Right atrium auricular region (tissue), 2 donors: ENCODE data around the gene PIGT. TPM values are rescaled to one million over a fixed set of nuclear protein-coding genes. Genes with fewer than 3 reads are reported as not detected.
A peak's percentile ranks its signal among the peaks of the same experiment; 100 is the strongest.

Source experiments
- DNase-seq: peaks from one replicate; pipeline ENCODE4 v3.0.0-alpha.2; 2019; ENCODE audit warnings: low spot score
- H3K27ac ChIP-seq, 2 donors: fragments of 200-600 bp; sonication (generic); 1 replicate in 1 of 2; 2 replicates in 1 of 2; pipeline ENCODE4 v1.5.1; 2016 to 2019
- H3K27me3 ChIP-seq, 2 donors: fragments of 200-600 bp; sonication (generic); one replicate each; pipeline versions ENCODE4 v1.5.1 to v1.6.0; 2017 to 2019
- H3K36me3 ChIP-seq: fragments of 200-600 bp; sonication (generic); one replicate; pipeline ENCODE4 v1.5.1; 2016
- H3K4me1 ChIP-seq, 2 donors: fragments of 200-600 bp; sonication (generic); one replicate each; pipeline versions ENCODE4 v1.5.1 to v1.6.0; 2017 to 2019
- H3K4me3 ChIP-seq, 2 donors: fragments of 200-600 bp; sonication (generic); 1 replicate in 1 of 2; 2 replicates in 1 of 2; pipeline ENCODE4 v1.5.1; 2017 to 2019; ENCODE audit warnings: mild to moderate bottlenecking in 1 of 2, moderate library complexity in 1 of 2
- H3K9me3 ChIP-seq, 2 donors: fragments of 200-600 bp; sonication (generic); one replicate each; pipeline ENCODE4 v1.5.1; 2019
- total RNA-seq, 2 donors: library from RNA; depleted of rRNA; stranded (reverse); fragments of >200 nt; gene quantifications; one replicate each; pipeline ENCODE4 v1.1.0, GENCODE V29; 2016
- TF ChIP-seq, protein P1 (sequence below), 2 donors: fragments of 200-600 bp; sonication (generic); IDR thresholded peaks; one replicate each; pipeline ENCODE4 v1.5.1; 2019; ENCODE audit warnings: antibody characterized with exemption in 2 of 2

Gene PIGT
- total RNA-seq, 2 donors from 2014 or later = 140 to 168 TPM

DNA sequence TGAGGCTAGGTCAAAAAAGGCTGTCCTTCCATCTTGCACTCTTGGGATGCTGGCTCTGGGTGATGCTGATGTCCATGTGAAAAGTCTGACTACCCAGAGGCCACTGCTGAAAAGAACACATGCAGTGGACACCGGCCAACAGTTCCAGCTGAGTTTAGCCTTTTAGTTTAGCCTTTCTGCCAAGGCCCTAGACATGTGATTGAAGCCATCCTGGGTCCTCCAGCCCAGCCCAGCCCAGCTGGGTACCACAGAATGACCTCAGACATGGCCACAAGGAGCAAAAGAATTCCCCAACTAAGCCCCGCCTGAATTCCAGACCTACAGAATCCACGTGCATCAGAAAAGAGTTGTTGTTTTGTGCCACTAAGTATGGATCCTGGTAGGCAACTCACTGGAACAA, 17.4 kb downstream of the PIGT start:
- no peaks in the 10 kb centered on the region for H3K27me3 ChIP-seq
- H3K4me1 ChIP-seq = no peaks in the 10 kb centered on the region
- no peak overlapping the region for H3K4me3 ChIP-seq
- DNase-seq = peak; percentile 67
- H3K36me3 ChIP-seq = no peaks in the 10 kb centered on the region
- H3K27ac ChIP-seq = peak overlapping the region; percentile 52 to 61
- TF ChIP-seq, protein P1, sequence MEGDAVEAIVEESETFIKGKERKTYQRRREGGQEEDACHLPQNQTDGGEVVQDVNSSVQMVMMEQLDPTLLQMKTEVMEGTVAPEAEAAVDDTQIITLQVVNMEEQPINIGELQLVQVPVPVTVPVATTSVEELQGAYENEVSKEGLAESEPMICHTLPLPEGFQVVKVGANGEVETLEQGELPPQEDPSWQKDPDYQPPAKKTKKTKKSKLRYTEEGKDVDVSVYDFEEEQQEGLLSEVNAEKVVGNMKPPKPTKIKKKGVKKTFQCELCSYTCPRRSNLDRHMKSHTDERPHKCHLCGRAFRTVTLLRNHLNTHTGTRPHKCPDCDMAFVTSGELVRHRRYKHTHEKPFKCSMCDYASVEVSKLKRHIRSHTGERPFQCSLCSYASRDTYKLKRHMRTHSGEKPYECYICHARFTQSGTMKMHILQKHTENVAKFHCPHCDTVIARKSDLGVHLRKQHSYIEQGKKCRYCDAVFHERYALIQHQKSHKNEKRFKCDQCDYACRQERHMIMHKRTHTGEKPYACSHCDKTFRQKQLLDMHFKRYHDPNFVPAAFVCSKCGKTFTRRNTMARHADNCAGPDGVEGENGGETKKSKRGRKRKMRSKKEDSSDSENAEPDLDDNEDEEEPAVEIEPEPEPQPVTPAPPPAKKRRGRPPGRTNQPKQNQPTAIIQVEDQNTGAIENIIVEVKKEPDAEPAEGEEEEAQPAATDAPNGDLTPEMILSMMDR (IDR thresholded peaks at IDR 0.05) = no peak
- no peaks in the 10 kb centered on the region for H3K9me3 ChIP-seq

DNA sequence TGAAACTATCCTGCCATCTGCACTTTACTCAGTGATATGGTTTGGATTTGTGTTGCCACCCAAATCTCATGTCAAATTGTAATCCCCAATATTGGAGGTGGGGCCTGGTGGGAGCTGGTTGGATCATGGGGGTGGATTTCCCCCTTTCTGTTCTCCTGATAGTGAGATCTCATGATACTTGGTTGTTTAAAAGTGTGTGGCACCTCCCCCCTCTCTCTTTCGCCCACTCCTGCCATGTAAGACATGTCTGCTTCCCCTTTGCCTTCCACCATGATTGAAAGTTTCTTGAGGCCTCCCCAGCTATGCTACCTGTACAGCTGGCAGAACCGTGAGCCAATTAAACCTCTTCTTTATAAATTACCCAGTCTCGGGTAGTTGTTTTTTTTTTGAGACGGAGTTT, 18.0 kb downstream of the PIGT start:
- Histone ChIP-seq H3K4me3 (no peak overlapping the region), H3K36me3 (no peaks in the 10 kb centered on the region), H3K27me3 (no peaks in the 10 kb centered on the region), H3K27ac (peak overlapping the region; percentile 52 to 61), H3K9me3 (no peaks in the 10 kb centered on the region), H3K4me1 (no peaks in the 10 kb centered on the region)
- TF ChIP-seq, protein P1 (IDR thresholded peaks at IDR 0.05) = no peak
- DNase-seq = no peak

DNA sequence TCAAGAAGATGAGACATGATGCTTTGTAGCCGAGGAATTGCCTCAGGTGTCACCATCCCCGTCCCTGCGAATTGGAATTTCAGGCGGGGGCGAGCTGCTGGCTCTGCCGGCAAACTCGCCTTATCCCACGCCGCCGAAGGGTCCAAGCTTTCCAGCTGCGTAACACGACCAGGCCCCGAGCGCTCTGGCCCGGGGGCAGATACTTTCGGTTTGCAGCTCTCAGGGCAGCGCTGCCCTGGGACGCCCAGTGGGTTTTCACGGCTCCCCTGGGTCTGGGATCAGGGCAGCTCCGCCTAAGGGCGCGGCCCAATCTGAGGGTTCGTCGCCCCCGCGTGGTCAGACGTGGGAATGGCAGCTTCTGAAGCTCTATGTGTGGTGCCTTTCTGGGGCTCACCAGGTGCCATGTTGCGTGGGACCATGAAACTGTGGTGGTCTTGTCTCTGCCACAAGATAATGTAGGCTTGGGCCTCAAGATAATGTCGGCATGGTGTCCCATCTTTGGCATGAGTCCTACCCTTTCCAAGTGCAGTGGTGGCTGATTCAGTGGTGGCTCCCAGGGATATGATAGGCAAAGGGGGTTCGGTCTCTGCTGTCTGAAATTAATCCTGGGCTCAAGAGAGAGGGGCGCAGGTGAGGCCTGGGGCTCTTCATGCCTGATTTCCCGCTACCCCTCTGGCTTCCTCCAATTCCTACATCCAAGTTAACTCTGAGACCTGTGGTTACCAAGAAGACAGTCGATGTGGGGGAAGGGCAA, 21.0 kb downstream of the PIGT start:
- Histone ChIP-seq H3K27ac (peak overlapping the region; percentile 68 to 82), H3K4me3 (peak overlapping the region; percentile 37 to 62), H3K4me1 (no peaks in the 10 kb centered on the region), H3K27me3 (no peaks in the 10 kb centered on the region), H3K36me3 (no peaks in the 10 kb centered on the region), H3K9me3 (no peaks in the 10 kb centered on the region)
- DNase-seq = peak; percentile 93
- TF ChIP-seq, protein P1 (IDR thresholded peaks at IDR 0.05) = peak; percentile 96 to 99

DNA sequence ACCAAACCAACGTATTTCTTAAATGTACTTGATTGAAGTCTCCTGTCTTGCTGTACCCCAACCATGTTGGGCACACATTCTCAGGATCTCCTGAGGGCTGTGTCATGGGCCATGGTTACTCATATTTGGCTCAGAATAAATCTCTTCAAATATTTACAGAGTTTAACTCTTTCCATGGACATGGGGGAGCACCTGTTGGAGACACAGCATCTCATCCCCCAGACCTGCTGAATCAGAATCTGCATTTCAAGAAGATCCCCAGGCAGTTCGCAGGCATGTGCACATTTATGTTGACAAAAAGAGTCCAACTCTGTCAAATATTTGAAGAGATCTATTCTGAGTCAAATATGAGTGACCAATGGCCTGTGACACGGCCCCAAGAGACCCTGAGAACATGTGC, 24.5 kb downstream of the PIGT start:
- no peak overlapping the region for H3K27ac ChIP-seq
- TF ChIP-seq, protein P1 (IDR thresholded peaks at IDR 0.05) = no peak
- DNase-seq = no peak
- no peaks in the 10 kb centered on the region for H3K36me3 ChIP-seq
- no peak overlapping the region for H3K4me3 ChIP-seq
- no peaks in the 10 kb centered on the region for H3K9me3 ChIP-seq
- no peaks in the 10 kb centered on the region for H3K4me1 ChIP-seq
- H3K27me3 ChIP-seq = no peaks in the 10 kb centered on the region

DNA sequence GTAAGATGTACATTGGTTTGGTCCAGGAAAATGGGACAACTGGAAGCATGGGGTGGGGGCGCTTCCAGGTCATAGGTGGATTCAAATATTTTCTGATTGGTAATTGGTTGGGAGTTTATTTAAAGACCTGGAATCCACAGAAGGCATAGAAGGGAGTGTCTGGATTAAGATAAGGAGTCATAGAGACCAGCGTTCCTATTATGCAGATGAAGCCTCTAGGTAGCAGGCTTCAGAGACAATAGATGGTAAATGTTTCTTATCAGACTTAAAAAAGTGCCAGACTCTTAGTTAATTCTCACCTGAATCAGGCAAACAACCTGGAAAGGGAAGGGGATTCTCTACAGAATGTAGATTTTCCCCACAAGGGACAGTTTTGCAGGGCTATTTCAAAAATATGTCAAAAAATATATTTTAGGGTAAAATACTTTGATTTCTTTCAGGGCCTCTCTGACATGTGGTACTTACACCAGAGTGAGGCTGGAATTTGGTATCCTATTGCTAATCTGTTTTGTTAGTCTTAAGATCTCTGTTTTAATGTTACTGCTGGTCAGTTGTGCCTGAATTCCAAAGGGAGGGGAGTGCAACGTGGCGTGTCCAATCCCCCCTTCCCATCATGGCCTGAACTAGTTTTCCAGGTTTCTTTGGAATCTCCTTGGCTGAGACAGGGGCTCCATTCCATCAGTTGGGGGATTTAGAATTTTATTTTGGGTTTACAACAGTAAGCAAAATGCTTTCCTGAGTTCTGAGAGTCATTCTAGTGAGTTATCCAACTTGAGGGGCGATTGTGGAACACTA, 25.1 kb downstream of the PIGT start:
- Histone ChIP-seq H3K27me3 (no peaks in the 10 kb centered on the region), H3K27ac (no peak overlapping the region), H3K9me3 (no peaks in the 10 kb centered on the region), H3K4me3 (no peak overlapping the region), H3K36me3 (no peaks in the 10 kb centered on the region), H3K4me1 (no peaks in the 10 kb centered on the region)
- DNase-seq = no peak
- TF ChIP-seq, protein P1 (IDR thresholded peaks at IDR 0.05) = no peak
